ENCODE data around the gene KCTD16.

KCTD16 gene

DNA sequence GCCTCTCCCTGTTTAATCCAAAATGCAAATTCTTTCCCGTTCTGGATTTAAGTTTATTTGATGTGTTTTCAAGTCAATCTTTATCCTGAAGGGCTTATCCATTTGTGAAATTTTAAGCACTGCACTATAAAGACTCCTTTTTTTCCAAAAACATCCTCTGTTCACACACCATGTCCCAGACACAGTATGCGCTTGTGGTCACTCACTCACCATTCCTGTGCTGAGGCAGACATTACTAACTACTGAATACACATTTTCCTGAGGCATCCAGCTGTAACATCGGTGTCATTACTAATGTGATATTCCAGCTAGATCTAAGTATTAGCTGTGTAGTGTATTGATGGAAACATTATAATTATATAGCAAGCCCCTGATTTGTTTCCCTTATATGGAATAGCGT lies 298.4 kb downstream of the KCTD16 start:
- DNase-seq, result no peak

DNA sequence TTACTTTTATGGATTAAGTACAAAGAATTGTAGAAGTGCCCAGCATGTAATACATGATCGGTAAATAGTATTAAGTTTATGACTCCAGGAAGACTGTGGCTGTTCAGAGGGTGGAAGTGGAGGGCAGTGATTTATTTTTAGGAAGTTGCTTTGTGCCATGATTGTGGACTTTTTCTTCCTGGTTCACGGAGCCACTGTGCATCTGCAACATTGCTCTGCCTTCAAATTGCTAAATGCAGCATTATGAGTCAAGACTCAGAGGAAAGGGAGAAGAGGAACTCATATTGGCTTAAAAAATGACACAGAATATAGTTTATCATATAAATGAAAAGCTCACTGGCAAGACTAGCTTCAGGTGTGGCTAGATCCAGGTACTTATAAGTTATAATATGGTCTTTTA lies 301.5 kb downstream of the KCTD16 start:
- no peak for DNase-seq

DNA sequence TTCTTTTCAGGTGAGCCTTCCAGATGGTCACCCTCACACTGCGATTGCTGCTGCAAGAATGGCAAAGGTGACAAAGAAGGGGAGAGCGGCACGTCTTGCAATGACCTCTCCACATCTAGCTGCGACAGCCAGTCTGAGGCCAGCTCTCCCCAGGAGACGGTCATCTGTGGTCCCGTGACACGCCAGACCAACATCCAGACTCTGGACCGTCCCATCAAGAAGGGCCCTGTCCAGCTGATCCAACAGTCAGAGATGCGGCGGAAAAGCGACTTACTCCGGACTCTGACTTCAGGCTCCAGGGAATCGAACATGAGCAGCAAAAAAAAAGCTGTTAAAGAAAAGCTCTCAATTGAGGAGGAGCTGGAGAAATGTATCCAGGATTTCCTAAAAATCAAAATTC lies 303.0 kb downstream of the KCTD16 start:
- no peak for DNase-seq

DNA sequence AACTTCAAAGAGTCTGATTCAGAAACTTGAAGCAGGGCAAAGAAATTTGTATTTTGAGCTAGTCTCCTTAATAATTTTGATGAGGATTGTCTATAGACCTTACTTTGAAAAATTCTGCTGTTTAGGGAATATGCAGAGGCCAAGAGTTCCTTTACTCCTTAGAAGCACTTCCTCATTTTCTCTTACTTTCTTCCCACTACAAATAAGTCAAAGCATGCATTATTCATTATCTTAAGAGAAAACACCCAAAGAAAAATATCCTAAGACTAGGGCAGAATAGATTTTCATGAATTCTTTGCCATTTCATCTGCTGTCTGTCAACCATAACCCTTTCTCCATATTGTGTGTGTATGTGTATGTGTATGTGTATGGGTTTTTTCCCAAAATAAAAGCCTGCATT lies 307.9 kb downstream of the KCTD16 start:
- DNase-seq, result no peak

DNA sequence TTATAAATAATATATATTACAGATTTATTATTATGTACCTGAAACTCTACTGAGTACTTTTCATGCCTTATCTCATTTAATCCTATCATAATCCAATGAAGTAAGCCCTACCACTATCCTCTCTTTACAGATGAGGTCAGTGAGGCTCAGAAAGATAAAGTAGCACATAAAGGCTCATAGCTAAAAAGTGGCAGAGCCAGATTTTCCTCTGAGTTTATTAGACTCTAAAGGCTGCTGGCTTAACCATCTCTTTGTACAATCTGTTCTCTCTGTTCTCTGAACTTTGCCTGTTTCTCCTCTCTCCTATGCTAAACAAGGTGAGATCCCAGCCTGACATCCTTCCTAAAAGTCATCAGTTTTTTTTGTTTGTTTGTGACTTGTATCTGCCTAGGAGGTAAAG lies 311.2 kb downstream of the KCTD16 start:
- DNase-seq, result no peak

DNA sequence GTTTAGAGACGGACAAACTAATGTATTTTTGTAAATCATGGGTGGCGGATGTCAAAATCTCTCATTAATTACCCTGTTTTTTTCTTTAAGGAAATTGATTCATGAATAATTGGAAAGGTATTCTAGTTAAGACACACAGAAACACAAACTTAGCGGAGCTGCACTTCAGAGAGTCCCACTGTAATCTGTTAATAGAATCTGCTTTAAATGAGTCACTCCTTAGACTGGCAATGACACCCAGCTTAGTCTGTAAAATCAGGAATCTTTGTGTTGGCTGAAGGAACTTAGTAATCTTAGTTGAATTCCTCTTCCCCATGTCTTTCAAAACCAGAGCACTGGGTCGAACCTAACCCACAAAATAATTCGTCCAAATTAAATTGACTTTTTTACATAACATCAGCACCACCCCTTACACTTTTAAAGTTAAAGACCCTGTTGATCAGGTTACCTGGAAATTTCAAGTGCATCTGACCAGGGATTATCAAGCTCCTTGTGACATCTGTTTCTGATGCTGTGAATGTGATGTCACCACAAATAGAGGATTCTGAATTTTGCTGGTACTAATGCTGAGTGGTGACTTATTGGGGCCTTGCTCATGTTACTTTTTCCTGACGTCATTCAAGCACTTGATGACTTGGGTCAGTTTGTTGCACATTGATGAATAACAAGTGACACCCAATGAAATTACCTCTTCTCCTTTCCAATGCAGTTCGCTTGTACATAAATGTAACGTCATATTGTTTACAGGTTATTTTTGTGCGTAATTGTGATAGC lies 313.6 kb downstream of the KCTD16 start:
- no peak for DNase-seq

DNA sequence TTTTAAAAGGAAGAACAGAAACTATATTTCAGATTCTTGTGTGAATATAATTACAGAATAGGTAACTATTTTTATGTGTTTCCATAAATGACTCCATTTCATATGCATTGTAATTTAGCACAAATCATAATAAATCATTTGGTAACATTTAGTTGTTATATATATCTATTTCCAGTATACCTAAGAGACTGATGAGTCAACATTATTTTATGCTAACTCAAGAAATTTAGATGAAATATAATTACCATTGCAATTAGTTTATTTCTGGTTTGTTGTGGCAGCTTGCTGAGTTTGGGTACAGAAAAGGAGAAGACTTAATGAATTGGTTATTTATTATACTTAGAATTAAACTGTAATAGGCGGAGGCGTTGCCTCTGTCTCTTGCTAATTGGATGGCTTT lies 314.9 kb downstream of the KCTD16 start:
- DNase-seq, result no peak

DNA sequence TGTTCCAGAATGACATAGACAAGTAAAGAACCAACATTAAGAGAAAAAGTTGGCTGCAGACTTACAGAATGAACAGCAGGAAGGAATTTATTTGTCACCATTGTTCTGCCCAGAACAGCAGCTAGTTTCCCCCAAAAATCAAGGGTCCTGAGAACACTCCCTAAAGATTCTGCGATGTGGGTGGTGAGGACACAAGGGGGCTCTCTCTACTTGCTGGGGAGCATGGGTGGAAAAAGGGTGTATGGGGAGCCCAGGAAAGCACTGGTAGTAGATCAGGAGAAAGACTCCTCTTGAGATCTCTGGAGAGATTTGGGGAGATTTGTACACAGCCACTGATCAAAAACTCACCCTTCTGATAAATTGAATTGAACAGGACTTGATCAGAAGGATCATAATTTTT lies 316.5 kb downstream of the KCTD16 start:
- no peak for DNase-seq

DNA sequence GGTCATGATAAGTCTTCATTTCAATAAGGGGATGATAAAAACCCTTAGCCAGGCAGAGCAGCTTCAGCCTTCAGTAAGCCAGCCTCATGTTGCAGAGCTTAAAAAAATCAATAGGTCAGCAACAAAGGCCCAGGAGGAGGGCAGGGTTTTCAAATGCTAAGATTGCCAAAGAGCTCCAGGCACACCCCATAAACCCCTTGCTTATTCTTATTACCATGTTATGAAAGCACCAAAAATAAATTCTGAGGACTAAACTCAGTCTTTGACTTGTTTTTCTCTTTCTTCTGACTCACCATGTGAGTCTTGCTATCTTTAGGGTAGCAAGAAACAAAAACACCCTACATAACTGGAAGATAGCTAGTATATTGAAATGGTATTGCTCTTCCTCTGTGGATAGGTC lies 317.1 kb downstream of the KCTD16 start:
- no peak for DNase-seq

DNA sequence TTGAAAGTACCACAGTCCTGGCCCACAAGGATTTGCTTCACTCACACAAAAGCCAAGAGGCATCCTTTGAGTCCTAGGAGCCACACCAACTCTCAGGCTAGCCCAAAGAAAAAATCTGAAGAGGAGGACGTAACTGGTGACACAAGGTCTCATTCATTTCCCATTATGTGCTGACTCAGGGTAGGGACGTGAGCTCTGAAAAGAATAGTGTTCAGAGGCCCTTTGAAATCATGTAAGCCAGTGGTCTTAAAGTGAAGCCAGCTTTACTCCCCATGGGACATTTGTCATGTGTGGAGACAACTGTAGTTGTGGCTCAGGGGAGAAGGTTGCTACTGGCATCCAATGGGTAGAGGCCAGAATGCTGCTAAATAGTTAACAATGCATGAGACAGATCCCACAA lies 332.4 kb downstream of the KCTD16 start:
- DNase-seq, result no peak

DNA sequence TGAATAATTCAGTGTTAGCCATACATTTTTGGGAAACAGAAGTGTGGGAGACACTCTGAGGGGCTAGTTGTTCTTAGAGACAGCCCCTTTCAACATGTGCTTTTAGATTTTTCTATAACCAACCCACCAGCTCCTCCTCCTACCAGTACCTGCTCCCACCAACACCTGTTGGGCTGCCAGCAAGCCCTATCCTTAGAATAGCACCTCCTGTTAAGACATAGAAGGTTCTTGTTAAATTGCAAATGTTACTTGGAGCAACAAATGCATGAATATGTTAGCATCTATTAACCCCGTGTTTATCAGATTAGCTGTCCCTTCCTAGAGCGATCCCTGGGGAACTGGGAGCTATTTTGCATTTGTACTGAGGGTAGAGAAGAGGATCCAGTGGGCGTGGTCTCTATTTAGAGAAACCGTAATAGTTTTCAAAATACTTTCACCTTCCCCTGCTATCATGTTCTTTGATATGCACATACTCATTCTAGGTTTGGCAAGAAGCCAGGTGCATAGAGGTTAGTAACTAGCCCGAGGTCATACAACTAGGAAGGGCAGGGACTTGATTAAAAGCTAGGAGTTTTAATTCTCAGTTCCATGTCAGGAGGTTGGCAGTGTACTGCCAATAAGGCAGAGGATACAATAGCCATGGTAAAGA lies 334.4 kb downstream of the KCTD16 start:
- no peak for DNase-seq

DNA sequence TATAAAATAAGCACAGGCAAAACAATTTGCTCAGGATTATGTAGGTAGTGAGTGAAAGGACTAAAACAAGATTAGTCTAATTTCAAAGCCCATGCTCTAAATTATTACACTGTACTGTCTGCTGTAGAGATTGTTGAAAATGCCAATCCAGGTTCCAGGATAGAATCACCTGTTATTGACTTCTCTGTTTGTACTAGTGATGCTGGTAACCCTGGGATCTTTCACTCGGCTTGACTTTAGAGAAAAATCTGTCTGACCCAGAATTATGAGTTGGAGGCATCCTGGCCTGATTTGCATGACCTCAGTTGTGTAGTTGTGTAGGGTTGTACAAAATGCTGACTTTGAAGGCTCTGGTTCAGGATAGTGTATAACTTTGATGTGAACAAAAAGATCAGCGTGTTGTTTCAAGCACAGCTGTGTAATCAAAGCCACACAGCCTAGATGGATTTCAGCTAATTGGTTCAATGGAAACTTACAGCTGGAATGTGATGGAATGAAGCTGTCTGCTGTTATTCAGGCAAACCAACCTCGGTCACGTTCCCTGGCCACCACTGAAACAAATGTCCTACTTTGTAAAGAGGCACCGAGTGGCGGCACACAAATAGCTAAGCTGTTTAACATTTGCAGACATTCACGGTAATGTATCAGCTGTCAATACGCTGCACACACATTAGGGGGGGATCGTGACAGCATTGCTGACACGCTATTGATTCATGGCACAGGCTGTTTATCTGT lies 340.3 kb downstream of the KCTD16 start:
- no peak for DNase-seq

DNA sequence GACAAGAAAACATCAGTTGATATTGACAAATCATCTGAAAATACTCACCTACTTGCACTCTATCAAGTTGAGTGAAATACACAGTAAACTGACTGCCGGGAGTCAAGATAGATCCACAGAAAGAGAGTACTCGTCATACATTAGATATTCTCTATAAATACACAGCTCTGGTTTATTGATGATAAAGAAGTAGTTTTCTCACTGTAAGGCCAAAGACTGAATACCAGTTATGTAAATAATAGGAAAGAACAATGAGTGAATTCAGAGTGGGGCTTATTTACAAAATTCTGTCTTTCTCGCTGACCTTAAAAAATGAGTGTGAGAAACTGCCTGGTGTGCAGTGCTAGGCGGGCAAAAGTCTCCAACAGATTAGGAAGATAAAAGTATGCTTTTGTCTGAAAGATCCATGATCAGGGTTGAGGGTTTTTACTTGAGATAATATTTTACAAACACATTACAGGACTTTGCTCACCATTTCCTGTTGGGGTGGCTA lies 341.0 kb downstream of the KCTD16 start:
- DNase-seq, result no peak

DNA sequence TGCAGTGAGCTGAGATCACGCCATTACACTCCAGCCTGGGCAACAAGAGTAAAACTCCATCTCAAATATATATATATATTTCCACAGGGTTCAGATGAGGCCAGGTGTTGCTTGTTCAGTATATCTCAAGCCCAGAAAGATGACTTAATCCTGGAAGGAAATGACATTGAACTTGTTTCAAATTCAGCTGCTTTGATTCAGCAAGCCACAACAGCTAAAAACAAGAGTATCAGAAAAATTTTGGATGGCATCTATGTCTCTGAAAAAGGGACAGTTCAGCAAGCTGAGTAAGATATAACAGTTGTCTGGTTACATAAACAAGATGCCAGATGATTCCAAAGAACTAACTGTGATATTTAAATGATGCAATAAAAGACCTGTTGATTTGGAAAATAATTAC lies 352.0 kb downstream of the KCTD16 start:
- no peak for DNase-seq

DNA sequence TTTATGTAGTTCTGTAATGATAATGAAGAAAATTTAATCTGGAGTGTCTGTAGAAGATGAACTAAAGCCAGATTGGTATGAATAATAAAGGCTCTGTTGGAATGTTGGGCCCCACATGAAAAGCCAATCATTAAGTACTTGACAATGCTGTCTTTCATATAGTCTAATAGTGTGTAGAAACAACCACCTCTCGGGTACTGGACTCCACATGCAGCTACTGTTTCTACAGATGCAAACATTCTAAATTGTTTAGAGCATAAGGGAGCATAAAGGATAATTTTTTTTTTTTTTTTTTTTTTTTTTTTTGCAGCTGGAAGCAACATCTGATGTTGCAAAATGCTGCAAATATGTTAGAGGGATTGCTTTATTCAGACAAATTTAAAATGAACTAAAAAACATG lies 354.3 kb downstream of the KCTD16 start:
- no peak for DNase-seq

DNA sequence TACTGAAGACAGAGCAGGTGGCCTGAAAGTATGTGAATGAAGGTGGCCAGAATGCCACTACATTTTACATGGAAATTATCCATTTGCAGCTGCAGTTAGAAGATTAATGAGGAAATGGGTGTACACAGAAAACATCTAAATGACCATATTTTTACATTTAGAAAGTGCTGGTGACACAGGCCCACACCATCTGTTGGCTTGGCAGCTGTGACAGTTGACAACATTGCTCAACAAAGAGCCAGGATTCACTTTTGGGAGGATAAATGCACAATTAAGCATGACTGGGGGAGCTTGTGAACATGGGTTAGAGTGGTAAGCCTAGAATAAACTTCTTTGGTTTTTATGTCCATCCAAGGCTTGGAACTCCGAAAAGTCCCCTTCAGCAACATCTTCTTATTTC lies 360.5 kb downstream of the KCTD16 start:
- DNase-seq, result no peak

Data from NK-92 treated with Interleukin-12 subunit alpha and Interleukin-12 subunit beta, amount 100 ng/mL, for 24 hours (cell line).